HG02938 (cell line): ENCODE measurements around the gene GK2.

ENCODE experiments used
- ATAC-seq: cut with Tn5 transposase; IDR thresholded peaks from one replicate; pipeline ENCODE4 v1.9.1; 2021; ENCODE audit warnings: mild to moderate bottlenecking, moderate library complexity; ENCODE audit not compliant: unreplicated experiment

The GK2 gene

GRCh38 chr4:79408063-79408462, at the start of gene GK2:
Gene GK2, minus strand, starts transcription at chr4:79408228. Its CDS starts 28 bp downstream, at chr4:79408200.
- no peak for ATAC-seq

GRCh38 chr4:79455216-79455615, 47.2 kb upstream of the GK2 start:
- no peak for ATAC-seq

- no peak for ATAC-seq
Measured at GRCh38 chr4:79454656-79455055, 46.6 kb upstream of the GK2 start.

- no peak for ATAC-seq
Measured at GRCh38 chr4:79450053-79450452, 42.0 kb upstream of the GK2 start.

GRCh38 chr4:79446145-79446544, 38.1 kb upstream of the GK2 start:
- ATAC-seq, result no peak

GRCh38 chr4:79445371-79445781, 37.3 kb upstream of the GK2 start:
- ATAC-seq, result no peak

- ATAC-seq, result no peak
Measured at GRCh38 chr4:79442422-79442821, 34.4 kb upstream of the GK2 start.

- ATAC-seq, result no peak
Measured at GRCh38 chr4:79439489-79439888, 31.5 kb upstream of the GK2 start.

- ATAC-seq, result no peak
Measured at GRCh38 chr4:79431839-79432238, 23.8 kb upstream of the GK2 start.

- ATAC-seq, result no peak
Measured at GRCh38 chr4:79429113-79429903, 21.3 kb upstream of the GK2 start.

- ATAC-seq, result no peak
Measured at GRCh38 chr4:79426989-79427388, 19.0 kb upstream of the GK2 start.

- no peak for ATAC-seq
Measured at GRCh38 chr4:79425586-79425985, 17.6 kb upstream of the GK2 start.

GRCh38 chr4:79421483-79421882, 13.5 kb upstream of the GK2 start:
- no peak for ATAC-seq

- no peak for ATAC-seq
Measured at GRCh38 chr4:79413886-79414285, 5.9 kb upstream of the GK2 start.

- no peak for ATAC-seq
Measured at GRCh38 chr4:79413032-79413885, 5.2 kb upstream of the GK2 start.

- no peak for ATAC-seq
Measured at GRCh38 chr4:79404666-79405065, 3.4 kb downstream of the GK2 start.

- ATAC-seq, result no peak
Measured at GRCh38 chr4:79403356-79403755, 4.7 kb downstream of the GK2 start.

GRCh38 chr4:79402332-79402851, 5.6 kb downstream of the GK2 start:
- ATAC-seq, result no peak

- no peak for ATAC-seq
Measured at GRCh38 chr4:79399076-79399475, 9.0 kb downstream of the GK2 start.

GRCh38 chr4:79397951-79398350, 10.1 kb downstream of the GK2 start:
- ATAC-seq, result no peak

GRCh38 chr4:79396794-79397193, 11.2 kb downstream of the GK2 start:
- ATAC-seq, result no peak

- no peak for ATAC-seq
Measured at GRCh38 chr4:79395841-79396240, 12.2 kb downstream of the GK2 start.
